ENCODE data around the gene CRIP2.

The CRIP2 gene

DNA sequence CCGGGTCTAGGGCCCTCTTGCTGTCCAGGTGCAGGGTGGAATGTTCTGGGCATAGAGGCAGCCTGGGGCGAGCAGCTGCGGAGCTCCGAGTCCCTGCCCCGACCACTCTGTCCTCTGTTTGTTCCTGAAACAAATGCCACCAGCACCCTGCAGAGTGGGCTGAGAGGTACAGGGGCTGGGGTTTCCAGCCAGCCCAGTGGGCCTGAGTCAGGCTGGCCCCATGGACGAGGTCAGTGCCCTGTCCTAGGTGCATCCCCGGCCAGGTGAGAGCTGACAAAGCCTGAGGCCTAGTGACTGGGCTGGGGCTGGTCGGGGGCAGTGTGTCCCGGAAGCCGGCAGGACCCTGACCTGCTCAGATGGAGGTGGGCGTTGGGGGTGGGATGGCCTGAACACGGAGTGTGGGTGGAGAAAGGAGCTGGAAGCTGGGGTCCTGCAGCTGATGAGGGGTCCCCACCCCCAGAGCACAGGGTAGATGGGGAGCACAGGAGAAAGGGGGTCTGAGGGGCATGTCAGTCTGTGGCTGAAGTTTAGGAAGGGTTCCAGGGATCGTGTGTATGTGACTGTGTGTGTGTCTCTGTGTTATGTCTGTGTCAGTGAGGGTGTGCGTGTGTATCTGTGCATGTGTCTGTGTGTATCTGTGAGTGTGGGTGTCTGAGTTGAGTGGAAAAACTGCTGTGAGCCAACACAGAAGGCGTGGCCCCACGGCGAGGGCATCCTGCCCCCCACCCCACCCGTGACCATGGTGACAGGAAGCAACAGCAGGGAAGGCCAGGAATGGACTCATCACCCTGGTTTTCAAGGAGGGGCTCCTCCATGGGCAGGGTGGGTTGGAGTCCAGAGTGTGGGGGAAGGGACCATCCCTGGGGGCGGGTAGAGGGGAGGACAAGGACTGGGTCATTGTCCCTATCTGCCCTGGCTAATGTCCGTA, 9.7 kb downstream of the CRIP2 start:
- Mint-ChIP-seq H3K4me1 (ENCODE audit: low read depth) (peaks cover 59% of the 10 kb centered on the region), H3K27me3 (peaks cover 3% of the 10 kb centered on the region), H3K4me3 (peak overlapping the region; percentile 2)

DNA sequence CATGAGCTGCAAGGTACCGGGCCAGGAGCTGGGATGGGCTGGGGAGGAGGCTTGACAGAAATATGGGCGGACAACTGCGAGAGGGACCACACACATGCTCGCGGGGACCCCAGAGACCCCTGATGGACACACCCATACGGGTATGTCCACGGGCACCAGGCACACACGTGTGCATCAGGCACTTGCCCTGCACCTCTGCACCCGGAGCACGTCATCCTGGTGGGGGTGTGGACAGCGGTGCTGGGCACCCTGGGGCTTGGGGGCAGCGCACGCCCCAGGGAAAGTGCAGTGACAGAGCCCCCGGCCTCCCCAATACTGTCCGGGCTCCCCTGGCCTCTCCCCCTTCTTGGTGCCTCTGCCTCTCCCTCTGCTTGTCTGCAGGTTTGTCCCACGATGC, 10.4 kb downstream of the CRIP2 start:
- Mint-ChIP-seq H3K4me1 (ENCODE audit: low read depth) (peaks cover 57% of the 10 kb centered on the region), H3K9me3 (no peaks in the 10 kb centered on the region), H3K36me3 (ENCODE audit: low read depth) (no peaks in the 10 kb centered on the region), H3K27me3 (peaks cover under 1% of the 10 kb centered on the region), H3K27ac (no peak overlapping the region), H3K4me3 (no peak overlapping the region)

More for the DNA sequence above, 9.7 kb downstream of the CRIP2 start:
- no peaks in the 10 kb centered on the region for H3K9me3 Mint-ChIP-seq
- H3K36me3 Mint-ChIP-seq (ENCODE audit: low read depth), result no peaks in the 10 kb centered on the region
- H3K27ac Mint-ChIP-seq, result peak overlapping the region; percentile 43

DNA sequence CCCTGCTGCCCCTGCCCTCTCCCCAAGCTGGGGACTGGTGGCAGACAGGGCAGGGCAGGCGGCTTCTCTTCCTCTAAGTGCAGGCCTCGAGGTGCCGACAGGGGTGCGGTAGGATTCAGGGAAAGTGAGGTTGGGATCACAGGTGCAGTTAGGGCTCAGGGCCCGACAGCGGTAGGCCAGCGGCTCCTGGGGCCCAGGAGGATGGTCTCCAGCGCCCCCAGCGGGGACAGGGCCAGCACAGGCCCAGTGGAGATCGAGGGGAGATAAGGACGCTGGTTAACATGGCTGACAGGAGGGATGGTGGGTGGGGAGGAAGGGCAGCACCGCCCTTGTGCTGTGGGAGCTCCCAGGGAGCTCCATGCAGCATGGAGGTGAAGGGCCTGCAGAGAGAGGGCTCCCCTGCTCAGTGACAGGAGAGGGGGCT, 11.1 kb downstream of the CRIP2 start:
- Mint-ChIP-seq H3K4me1 (ENCODE audit: low read depth) (peaks cover 52% of the 10 kb centered on the region), H3K9me3 (no peaks in the 10 kb centered on the region), H3K27me3 (no peaks in the 10 kb centered on the region), H3K27ac (peak overlapping the region; percentile 31), H3K4me3 (no peak overlapping the region), H3K36me3 (ENCODE audit: low read depth) (no peaks in the 10 kb centered on the region)

DNA sequence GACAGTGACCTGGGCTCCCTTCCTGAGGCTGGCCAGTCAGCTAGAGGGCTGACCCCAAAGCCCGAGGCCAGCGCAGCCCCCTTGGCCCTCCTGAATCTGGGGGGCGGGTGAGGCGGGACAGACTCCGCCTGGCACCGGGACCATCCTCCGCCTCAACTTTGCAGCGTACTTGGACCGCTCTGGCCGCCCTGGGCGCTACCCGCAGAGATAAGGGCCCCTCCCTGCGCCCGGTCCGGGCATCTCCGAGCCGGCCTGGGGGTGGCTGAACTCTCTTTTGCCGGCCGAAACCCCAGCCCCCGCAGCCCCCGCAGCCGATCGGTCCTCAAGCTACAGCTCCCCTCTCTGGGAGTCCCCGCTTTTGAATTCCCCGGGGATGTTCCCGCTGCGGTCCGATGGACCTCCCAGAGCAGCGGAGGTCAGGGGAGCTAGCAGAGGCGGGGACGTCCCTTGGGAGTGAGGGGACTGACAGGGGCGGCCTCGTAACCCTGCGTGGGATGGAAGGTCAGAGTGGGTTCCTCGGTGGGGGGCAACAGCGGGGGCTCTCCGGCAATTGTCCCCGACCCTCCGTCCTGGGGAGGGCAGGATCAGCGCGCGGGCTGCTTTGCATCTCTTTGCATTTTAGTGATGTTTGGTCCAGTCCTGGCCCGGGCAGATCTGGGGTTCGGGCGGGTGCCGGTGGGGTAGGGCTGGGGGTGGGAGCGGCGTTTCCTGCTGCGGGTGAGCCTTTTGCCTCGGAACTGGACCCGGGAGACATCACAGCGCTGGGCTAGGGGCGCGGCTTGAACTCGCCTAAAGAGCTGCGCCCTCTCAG, 11.7 kb downstream of the CRIP2 start, which contains the start of gene CRIP1:
CRIP1 (plus strand) TSS at position 724 of the 811 bp plus-strand sequence. CDS start 374 bp downstream, outside the sequence.
- peak within 1 kb of the TSS; percentile 31 for H3K27ac Mint-ChIP-seq
- no peaks in the 10 kb centered on the region for H3K9me3 Mint-ChIP-seq
- H3K27me3 Mint-ChIP-seq, result no peaks in the 10 kb centered on the region
- H3K4me3 Mint-ChIP-seq, result peak within 1 kb of the TSS; percentile 84
- H3K4me1 Mint-ChIP-seq (ENCODE audit: low read depth), result peaks cover 46% of the 10 kb centered on the region
- no peaks in the 10 kb centered on the region for H3K36me3 Mint-ChIP-seq (ENCODE audit: low read depth)

DNA sequence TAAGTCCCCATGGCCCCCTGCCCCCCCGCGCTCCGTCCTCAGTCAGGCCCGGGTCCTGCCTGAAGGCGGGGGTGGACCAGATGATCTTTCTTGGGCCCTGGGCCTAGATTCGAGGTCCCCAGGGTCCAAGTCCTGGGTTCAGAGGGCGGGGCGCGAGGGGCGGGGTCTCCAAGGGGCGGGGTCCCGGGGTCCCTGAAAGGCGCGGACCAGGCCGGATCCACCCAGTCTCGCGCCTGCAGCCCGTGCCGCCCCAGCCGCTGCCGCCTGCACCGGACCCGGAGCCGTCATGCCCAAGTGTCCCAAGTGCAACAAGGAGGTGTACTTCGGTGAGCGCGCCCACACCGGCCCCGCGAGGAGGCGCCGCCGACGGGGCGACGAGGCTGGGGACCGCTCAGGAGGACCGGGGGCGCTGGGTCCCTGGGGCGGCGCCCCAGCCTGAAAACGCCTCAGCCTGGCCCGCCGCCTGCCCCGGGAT, 12.4 kb downstream of the CRIP2 start:
- Mint-ChIP-seq H3K4me1 (ENCODE audit: low read depth) (peaks cover 44% of the 10 kb centered on the region), H3K36me3 (ENCODE audit: low read depth) (no peaks in the 10 kb centered on the region), H3K4me3 (peak overlapping the region; percentile 84), H3K27ac (no peak overlapping the region), H3K9me3 (no peaks in the 10 kb centered on the region), H3K27me3 (no peaks in the 10 kb centered on the region)

DNA sequence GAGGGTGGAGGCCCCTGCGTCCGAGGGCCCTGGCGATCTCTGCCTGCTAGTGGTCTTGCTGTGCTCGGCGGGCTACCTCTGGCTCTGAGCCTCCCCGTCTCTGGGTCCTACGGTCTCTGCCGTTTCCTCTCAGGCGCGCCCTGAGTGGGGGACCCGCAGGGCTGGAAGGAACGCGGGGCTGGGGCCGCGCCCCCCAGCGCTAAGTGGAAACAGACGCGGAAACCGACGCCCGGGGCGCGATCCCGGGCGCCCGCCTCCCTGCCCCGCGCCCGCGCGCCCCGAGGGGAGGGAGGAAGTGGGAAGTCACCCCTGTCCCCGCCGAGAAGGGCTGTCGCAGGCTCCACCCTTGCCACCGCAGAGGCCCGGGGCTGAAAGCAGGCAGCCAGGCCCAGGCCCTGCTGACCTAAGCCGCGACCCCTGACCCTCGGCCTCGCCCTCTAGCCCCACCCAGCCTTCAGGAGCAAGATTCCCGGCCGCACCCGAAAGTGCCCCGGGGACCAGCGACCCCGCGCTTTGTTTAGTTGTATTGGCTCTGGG, 12.9 kb downstream of the CRIP2 start:
- Mint-ChIP-seq H3K4me1 (ENCODE audit: low read depth) (peaks cover 41% of the 10 kb centered on the region), H3K4me3 (peak overlapping the region; percentile 84), H3K27ac (peak overlapping the region; percentile 72), H3K27me3 (no peaks in the 10 kb centered on the region), H3K36me3 (ENCODE audit: low read depth) (no peaks in the 10 kb centered on the region), H3K9me3 (no peaks in the 10 kb centered on the region)

DNA sequence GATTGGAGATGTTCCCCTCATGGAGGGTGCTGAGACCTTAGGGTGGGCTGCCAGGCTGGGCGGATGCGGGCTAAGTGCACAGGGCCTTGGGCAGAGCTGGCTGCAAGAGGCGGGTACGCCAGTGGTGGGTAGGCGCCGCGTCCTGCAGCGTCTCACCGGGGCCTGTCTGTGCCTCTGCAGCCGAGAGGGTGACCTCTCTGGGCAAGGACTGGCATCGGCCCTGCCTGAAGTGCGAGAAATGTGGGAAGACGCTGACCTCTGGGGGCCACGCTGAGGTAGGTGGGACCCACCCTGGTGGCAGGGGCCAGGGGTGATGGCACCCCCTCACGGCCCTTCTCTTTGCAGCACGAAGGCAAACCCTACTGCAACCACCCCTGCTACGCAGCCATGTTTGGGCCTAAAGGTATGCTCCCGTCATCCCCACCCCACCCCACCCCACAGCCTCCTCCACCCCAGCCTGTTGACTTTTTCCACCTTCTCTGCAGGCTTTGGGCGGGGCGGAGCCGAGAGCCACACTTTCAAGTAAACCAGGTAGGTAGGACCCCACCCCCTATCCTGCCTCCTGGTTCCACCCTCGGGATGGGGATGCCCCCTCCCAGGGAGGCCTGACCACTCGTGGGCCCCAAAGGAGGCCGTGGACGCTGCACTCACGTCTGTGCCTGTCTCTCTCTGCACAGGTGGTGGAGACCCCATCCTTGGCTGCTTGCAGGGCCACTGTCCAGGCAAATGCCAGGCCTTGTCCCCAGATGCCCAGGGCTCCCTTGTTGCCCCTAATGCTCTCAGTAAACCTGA, 13.6 kb downstream of the CRIP2 start:
- no peaks in the 10 kb centered on the region for H3K9me3 Mint-ChIP-seq
- H3K36me3 Mint-ChIP-seq (ENCODE audit: low read depth), result no peaks in the 10 kb centered on the region
- H3K4me3 Mint-ChIP-seq, result peak overlapping the region; percentile 84
- peak overlapping the region; percentile 72 for H3K27ac Mint-ChIP-seq
- no peaks in the 10 kb centered on the region for H3K27me3 Mint-ChIP-seq
- peaks cover 37% of the 10 kb centered on the region for H3K4me1 Mint-ChIP-seq (ENCODE audit: low read depth)

DNA sequence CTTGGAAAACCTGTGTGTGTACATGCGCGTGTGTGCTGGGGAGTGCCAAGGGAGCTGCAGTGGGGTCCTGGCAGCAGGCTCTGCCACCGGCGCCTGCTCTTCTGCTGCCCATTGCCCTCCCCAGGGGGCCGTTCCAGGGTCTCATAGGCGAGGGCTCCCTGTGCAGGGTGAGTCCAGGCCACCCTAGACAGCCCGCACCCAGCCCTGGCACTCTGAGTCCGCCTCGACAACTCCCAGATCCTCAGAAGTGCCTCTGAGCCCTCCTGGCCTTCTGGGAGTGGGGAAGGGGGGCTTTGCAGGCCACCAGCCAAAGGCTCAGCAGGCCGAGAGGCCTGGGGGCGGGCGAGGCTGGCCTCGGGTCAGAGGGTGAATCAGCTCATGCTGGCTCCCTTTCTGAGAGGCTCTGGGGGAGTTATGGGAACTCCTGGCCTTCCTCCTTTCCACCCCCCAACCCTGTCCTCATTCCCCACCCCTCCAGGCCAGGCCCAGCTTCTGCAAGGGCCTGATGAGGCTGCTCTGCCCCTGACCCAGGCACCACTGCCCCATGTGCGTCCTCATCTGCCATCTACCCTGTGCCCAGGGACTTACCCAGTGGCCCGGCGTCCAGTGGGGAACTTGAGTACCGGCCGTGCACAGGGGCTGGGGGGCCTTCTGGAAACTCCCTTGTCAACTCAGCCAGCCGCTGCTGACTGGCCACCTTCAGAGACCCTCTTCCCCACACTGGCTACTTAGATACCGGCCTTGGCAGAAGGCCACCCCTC, 14.3 kb downstream of the CRIP2 start:
- H3K36me3 Mint-ChIP-seq (ENCODE audit: low read depth), result no peaks in the 10 kb centered on the region
- H3K4me3 Mint-ChIP-seq, result peak overlapping the region; percentile 84
- H3K9me3 Mint-ChIP-seq, result no peaks in the 10 kb centered on the region
- H3K4me1 Mint-ChIP-seq (ENCODE audit: low read depth), result peaks cover 37% of the 10 kb centered on the region
- H3K27ac Mint-ChIP-seq, result peak overlapping the region; percentile 77
- no peaks in the 10 kb centered on the region for H3K27me3 Mint-ChIP-seq

DNA sequence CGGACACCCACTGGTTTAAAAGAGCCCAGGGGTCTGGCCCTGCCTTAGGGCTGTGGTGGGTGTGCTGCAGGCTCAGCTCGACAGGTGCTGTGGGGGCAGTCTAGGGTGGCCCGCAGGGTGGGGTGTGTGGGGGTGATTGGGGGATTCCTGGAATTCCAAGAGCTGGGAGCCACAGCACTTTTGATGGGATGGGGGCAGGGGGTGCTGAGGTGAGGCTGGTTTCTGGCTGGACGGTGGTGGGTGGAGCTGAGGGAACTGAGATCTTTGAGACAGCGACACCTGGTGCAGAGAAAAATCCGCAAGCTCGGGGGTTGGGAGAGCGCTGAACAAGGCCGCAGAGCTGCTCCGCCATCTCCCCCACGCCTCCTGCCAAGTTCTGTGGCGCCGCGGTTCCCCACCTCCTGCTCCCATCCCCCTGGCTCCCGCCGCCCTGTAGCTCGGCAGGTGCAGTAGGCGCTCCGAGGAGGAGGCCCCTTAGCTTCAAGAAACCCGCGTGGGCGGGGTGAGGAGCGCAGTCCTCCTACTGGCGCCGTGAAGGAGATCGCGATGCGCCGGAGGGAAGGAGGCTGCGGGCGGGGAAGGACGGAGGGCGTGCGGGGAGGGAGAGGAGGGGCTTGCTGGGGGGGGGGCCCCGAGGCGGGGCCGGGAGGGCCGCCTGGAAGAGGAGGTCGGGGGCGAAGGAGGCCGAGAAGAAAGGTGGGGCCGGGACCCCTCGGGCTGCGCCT, 15.1 kb downstream of the CRIP2 start:
- Mint-ChIP-seq H3K27ac (peak overlapping the region; percentile 77), H3K9me3 (no peaks in the 10 kb centered on the region), H3K36me3 (ENCODE audit: low read depth) (no peaks in the 10 kb centered on the region), H3K27me3 (no peaks in the 10 kb centered on the region), H3K4me1 (ENCODE audit: low read depth) (peaks cover 31% of the 10 kb centered on the region), H3K4me3 (peak overlapping the region; percentile 80)

DNA sequence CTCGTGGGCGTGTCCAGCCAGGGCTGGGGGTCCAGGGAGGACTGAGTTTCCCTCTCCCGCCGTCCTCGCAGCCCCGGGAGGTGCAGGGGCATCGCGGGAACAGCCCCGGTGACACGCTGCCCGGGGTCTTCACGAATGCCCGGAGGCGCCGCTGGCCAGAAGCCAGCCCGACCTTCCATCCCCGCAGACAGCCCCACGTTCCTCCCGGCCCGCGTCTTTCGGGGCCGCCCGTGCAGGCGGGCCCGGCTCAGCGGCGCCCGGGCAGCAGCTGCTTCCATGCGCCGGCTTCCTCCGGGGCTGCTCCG, 15.6 kb downstream of the CRIP2 start:
- H3K27me3 Mint-ChIP-seq, result no peaks in the 10 kb centered on the region
- no peak overlapping the region for H3K27ac Mint-ChIP-seq
- H3K36me3 Mint-ChIP-seq (ENCODE audit: low read depth), result no peaks in the 10 kb centered on the region
- H3K4me3 Mint-ChIP-seq, result no peak overlapping the region
- peaks cover 26% of the 10 kb centered on the region for H3K4me1 Mint-ChIP-seq (ENCODE audit: low read depth)
- no peaks in the 10 kb centered on the region for H3K9me3 Mint-ChIP-seq

DNA sequence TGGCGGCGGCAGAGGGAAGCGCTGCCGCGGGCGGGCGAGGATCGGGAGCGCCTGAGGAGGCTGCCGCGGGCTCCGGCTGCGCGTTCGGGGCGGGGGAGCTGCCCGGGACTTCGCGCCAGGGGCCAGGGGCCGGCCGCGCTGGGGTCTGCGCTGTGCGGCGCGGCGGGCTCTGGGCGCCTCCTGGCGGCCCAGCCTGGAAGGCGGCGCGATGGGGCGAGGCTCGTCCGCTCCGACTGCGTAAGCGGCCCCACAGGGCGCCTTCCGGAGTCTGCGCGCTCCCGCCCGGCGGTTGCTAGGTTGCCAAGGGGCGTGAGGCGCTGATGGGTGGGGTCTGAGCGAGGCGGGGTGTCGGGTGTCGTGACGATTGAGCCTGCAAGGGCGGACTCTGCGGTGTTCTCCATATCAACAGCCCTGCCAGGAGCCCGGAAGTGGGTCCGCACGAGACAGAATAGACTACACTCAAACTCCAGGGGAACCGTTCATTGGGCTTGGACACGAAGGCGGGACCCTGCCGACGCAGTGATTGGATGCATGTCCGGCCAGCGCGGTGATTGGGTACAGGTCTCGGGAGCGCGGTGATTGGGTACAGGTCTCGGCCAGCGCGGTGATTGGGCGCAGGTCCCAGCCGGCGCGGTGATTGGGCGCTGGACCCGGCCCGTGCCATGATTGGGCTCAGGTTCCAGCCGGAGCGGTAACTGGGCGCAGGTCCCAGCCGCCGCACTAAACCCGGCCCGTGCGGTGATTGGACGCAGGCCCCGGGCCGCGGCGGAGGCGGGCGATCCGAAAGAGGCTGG, 16.1 kb downstream of the CRIP2 start, which contains the start of gene TEDC1:
TEDC1 (plus strand) TSS at position 675 of the 794 bp plus-strand sequence. CDS start 130 bp downstream, outside the sequence.
- peak within 1 kb of the TSS; percentile 84 for H3K4me3 Mint-ChIP-seq
- no peaks in the 10 kb centered on the region for H3K9me3 Mint-ChIP-seq
- H3K27me3 Mint-ChIP-seq, result no peaks in the 10 kb centered on the region
- no peaks in the 10 kb centered on the region for H3K36me3 Mint-ChIP-seq (ENCODE audit: low read depth)
- H3K4me1 Mint-ChIP-seq (ENCODE audit: low read depth), result peaks cover 23% of the 10 kb centered on the region
- peak within 1 kb of the TSS; percentile 87 for H3K27ac Mint-ChIP-seq

DNA sequence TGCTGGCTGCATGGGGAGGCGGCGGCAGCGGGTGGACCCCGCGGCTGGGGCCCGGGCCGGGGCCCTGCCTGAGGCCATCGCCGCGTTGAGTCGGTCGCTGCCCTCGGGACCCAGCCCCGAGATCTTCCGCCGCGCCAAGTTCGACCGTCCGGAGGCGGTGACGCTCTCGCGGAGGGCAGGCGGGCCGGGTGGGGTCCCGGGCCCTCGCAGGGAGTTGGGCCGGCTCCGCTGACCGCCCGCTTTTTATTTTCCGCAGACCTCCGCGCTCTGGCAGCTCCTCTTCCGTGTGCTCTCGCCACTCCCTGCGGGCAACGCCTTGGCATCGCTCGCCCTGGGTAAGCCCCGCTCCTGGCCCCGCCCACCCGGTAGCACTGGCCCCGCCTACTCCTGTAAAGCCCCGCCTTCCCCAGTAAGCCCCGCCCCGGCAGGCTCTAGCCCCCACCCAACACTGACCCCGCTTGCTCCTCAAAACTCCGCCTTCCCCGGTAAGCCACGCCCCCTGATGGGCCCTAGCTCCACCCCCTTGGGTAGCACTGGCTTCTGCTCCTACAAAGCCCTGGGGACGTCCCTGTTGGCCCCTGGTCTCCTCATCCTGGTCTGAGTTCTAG, 16.8 kb downstream of the CRIP2 start:
- no peaks in the 10 kb centered on the region for H3K9me3 Mint-ChIP-seq
- H3K27me3 Mint-ChIP-seq, result no peaks in the 10 kb centered on the region
- no peaks in the 10 kb centered on the region for H3K36me3 Mint-ChIP-seq (ENCODE audit: low read depth)
- peaks cover 19% of the 10 kb centered on the region for H3K4me1 Mint-ChIP-seq (ENCODE audit: low read depth)
- peak overlapping the region; percentile 87 for H3K27ac Mint-ChIP-seq
- H3K4me3 Mint-ChIP-seq, result peak overlapping the region; percentile 84
